GM12873 (cell line): ENCODE measurements around the gene TMEM109.

Experiments
- CTCF ChIP-seq: IDR thresholded peaks from 2 replicates; pipeline ENCODE4 v1.5.1; 2012; ENCODE audit warnings: low read depth, mild to moderate bottlenecking, moderate library complexity, low read length, control low read depth; ENCODE audit not compliant: insufficient read depth; ENCODE audit errors: missing control alignments

Gene TMEM109

DNA sequence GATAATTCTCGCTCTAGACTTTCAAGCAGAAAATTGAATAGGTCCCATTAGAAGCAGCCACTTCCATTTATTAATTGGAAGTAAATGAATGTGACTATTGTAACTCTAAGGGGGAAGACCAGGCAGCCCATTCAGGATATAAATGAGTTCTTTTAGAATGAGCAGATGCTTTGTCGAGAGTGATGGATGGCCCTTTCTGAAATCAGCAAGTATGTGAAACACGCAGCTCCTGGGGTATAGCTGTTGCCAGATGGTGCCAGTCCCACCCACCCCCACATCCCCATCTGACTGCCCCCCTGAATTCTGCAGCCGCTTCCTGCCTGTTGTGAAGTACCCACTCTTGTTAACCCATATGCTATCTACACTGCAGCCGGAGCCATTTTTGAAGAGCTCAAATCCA lies 34.3 kb downstream of the TMEM109 start:
- TF ChIP-seq CTCF, result no peak

GRCh38 chr11:60950024-60950423 lies 36.1 kb downstream of the TMEM109 start:
- TF ChIP-seq CTCF, result no peak

DNA sequence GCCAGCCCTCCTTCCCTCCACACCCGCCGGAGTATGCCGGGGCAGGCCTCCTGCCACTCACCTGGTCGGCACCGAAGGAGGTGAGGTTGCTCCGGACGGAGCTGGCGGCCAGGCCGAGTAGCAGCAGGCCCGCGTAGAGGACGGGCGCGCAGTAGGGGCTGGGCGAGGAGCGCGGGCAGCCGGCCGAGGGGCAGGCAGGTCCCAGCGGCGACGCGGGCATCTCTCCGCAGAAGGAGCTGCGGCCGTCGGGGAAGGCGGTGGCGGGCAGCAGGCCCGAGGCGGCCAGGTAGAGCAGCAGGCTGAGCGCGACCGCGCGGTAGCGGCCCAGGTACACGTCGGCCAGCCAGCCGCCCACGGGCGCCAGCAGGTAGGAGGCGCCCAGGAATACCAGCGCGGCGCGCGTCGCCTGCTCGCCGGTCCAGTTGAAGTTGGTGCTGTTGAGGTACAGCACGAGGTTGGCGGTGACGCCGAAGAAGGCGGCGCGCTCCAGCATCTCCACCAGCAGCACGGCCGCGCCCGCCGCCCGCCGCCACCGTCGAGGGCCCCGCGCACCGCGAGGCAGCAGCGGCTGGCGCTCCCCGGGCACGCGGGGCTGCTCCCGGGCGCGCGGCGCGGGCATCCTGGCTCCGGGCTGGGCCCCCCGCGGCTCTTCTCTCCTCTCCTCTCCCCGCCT lies 37.1 kb downstream of the TMEM109 start:
- no peak for TF ChIP-seq CTCF

- TF ChIP-seq CTCF, result no peak
Observed at GRCh38 chr11:60951606-60951903, 37.6 kb downstream of the TMEM109 start.

DNA sequence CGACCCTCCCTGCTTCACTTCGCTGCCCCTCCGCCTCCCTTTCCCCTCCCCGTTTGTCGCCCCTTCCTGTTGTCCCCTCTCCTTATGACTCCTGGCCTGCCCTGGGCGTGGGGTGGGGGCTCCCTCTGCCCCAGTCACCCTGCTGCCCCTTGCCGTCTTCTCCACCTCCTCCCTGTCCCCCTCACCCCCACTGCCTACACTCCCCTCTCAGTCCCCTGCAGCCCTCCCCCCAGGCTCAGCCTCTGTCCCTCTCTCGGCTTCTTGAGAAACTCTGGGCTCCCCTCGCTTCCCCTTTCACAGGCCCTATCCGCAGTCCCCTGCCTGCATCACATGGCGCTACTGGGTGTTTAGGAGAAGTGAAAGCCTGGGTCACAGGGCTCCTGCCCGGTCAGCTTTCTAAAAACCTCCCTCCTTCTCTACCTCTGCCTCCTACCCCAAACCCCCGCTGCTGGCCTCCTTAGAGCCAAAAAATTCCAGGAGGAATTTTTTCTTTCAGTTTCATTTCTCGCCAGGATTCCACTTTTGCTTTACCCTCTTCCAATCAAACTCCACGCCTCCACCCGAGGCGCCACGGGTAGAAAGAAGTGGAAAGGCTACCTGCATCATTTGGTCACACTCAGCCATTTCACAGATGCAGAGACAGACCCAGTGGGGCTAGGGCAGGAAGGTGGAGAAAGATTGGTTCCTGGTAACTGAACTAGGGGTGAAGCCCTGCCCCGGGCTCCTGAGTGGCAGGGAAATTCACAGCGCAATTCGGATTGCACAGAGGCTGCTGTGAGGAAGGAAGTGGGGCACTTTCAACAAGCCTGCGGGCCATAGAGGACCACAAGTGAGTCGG lies 38.2 kb downstream of the TMEM109 start, which contains the start of gene SLC15A3:
Gene SLC15A3 (minus strand): TSS at position 273 of the 838 bp plus-strand sequence. CDS start 625 bp downstream, outside the sequence.
- no peak for TF ChIP-seq CTCF

GRCh38 chr11:60952742-60953170 lies 38.8 kb downstream of the TMEM109 start:
- TF ChIP-seq CTCF, result no peak

- TF ChIP-seq CTCF, result no peak
Observed at GRCh38 chr11:60953781-60954180, 39.8 kb downstream of the TMEM109 start.
